Smooth muscle cell of the coronary artery (primary cell): ENCODE measurements around the gene TBX6. TPM values are rescaled to one million over a fixed set of nuclear protein-coding genes. Genes with fewer than 3 reads are reported as not detected.

Experiments used
- total RNA-seq: library from RNA; depleted of rRNA; stranded (reverse); fragments of >200 nt; gene quantifications from 2 replicates; pipeline ENCODE4 v1.2.3, GENCODE V29; 2014; ENCODE audit warnings: low replicate concordance

The TBX6 gene
- under 0.01 and 0.12 TPM in 2 replicates for total RNA-seq

DNA sequence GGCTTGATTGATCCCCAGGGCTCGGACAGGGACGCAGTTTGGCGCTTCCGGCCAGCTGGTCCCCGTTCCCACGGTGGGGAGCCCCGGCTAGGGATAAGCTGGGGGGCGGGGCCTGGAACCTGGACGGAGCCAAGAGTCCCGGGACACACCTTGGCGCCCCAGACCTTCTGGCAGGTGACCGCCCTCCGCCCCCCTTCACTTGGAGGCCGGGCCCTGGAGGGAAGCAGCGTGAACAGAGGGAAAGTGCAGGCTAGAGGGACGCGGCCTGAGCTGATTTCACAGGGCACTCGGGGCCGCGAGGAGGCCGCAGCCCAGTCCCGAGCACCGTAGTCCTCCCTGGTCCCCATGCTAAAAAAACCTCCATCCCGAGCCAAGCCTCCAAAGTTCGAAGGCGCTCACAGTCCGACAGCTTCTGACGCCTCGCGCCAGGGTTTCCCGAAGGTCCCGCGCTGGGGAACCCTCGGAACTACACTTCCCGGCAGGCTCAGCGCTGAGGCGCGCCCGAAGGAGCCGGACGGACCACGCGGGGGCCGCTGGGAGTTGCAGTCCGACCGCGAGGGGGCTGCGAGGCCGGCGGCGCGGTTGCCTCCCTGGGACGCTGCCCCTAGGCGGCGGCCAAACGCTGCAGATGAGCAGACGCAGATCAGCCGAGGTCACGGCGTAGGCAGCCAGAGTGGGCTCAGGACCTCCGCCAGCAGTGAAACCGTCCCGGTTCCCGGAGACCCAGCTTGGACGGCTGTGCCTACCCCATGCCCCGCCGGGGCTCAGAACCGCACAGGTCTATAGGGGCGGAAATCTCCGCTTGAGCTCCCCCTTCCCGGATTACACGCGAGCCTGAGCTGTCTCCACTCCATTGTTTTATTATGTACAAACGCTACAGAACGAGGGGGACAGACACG is at the start of gene TBX6:
TSS of gene TBX6 (minus strand) at position 451 of the 899 bp plus-strand sequence. CDS start 731 bp downstream, outside the sequence.

GRCh38 chr16:30113031-30113710 is 21.4 kb upstream of the TBX6 start, which contains the start of gene GDPD3:
TSS of gene GDPD3 (minus strand) at chr16:30113537. CDS start at chr16:30113478, 59 bp downstream.

GRCh38 chr16:30096105-30096861 is 4.6 kb upstream of the TBX6 start, which contains the start of gene YPEL3:
TSS of gene YPEL3 (minus strand) at chr16:30096213. CDS start at chr16:30095482, 731 bp downstream.

DNA sequence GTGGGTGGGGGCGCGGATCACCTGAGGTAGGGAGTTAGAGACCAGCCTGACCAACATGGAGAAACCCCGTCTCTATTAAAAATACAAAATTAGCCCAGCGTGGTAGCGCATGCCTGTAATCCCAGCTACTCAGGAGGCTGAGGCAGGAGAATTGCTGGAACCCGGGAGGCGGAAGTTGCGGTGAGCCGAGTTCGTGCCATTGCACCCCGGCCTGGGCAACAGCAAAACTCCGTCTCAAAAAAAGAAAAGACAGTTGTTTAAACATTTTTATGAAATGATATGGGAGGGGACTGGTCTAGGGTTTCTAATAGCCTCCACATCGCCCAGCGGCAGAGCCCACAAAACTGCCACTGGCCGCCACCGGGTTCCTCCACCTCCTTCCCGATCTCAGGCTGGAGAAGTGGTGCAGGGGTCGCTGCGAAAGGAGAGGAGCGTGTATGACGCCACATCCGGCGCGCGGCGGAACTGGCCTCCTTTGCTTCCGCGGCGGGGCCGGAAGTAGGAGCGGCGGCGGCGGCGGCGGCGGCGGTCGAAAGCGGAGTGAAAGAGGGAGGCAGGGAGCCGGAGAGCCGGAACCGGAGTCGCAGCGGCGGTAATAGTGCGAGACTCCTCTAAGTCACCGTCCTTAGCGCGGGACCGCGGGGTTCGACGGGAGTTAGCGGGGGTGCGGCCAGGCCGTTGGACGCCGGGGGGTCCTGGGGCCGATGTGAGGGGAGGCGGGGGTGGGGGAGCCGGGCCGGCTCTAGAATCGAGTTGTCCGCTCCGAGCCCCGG is 16.0 kb downstream of the TBX6 start, which contains the start of gene PPP4C:
TSS of gene PPP4C (plus strand) at position 492 of the 773 bp plus-strand sequence. CDS start 384 bp downstream, outside the sequence.

DNA sequence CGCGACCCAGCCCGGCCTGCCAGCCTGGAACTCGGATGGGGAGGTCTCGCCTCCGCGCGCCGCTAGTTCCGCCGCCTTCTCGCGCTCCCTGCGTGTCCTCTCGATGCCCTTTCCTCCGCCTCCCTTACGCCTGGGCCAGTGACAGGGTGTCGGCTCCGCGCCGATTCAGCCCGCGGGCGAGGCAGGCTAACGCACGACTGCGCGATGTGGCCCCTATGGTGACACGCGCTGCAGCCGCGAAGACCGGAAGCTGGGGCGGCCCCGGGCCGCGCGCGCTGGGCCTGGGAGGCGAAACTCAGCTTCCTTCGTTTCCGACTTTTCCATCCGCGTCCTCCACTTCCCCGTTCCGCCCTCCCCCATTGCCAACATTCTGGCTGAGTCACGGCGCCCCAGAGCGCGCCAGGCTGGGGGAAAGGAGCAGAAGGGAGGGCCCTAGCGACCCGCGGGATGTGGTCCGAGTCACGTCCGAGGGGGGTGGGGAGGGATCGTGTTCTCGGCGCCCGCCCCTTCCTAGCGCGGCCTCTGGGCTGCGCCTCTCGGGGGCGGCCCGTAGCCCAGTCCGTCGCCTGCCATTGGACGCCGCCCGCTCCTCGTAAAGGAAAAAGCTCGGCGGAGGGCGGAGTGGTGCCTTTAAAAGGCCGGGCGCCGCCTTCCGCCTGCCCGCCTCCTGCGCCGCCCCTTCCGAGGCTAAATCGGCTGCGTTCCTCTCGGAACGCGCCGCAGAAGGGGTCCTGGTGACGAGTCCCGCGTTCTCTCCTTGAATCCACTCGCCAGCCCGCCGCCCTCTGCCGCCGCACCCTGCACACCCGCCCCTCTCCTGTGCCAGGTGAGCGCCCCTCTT is 26.4 kb downstream of the TBX6 start, which contains the start of gene ALDOA:
TSS of gene ALDOA (plus strand) at position 659 of the 841 bp plus-strand sequence. CDS start 1,138 bp downstream, outside the sequence.

Other genes starting within 250 kb of the TBX6 start
- 65.0 and 80.7 TPM in 2 replicates for gene CDIPT, start 228.7 kb downstream of the TBX6 start, total RNA-seq
- gene SEZ6L2, start 192.4 kb downstream of the TBX6 start, total RNA-seq = 2.3 and 6.6 TPM in 2 replicates
- gene ASPHD1, start 191.4 kb downstream of the TBX6 start, total RNA-seq = 3.4 and 13.5 TPM in 2 replicates
- 4.9 and 5.7 TPM in 2 replicates for gene KCTD13, start 165.7 kb downstream of the TBX6 start, total RNA-seq
- 47.5 and 77.3 TPM in 2 replicates for gene TMEM219, start 129.8 kb downstream of the TBX6 start, total RNA-seq
- 36.0 and 45.1 TPM in 2 replicates for gene TAOK2, start 118.1 kb downstream of the TBX6 start, total RNA-seq
- gene HIRIP3, start 96.3 kb downstream of the TBX6 start, total RNA-seq = 5.9 and 6.8 TPM in 2 replicates
- gene INO80E, start 95.7 kb downstream of the TBX6 start, total RNA-seq = 11.5 and 13.8 TPM in 2 replicates
- gene DOC2A, start 80.9 kb downstream of the TBX6 start, total RNA-seq = 0.08 and 0.23 TPM in 2 replicates
- gene C16orf92, start 68.7 kb downstream of the TBX6 start, total RNA-seq = not detected in 2 replicates
- gene TLCD3B, start 60.7 kb downstream of the TBX6 start, total RNA-seq = not detected in 2 replicates
- 454 and 683 TPM in 2 replicates for gene ALDOA, start 26.2 kb downstream of the TBX6 start, total RNA-seq
- 243 and 256 TPM in 2 replicates for gene PPP4C, start 15.9 kb downstream of the TBX6 start, total RNA-seq
- gene YPEL3, start 4.3 kb upstream of the TBX6 start, total RNA-seq = 8.1 and 11.5 TPM in 2 replicates
- 0.60 and 4.4 TPM in 2 replicates for gene GDPD3, start 21.6 kb upstream of the TBX6 start, total RNA-seq
- gene MAPK3, start 31.3 kb upstream of the TBX6 start, total RNA-seq = 27.1 and 40.4 TPM in 2 replicates
- gene CORO1A, start 91.7 kb upstream of the TBX6 start, total RNA-seq = 0.47 and 1.9 TPM in 2 replicates
- gene BOLA2B, start 101.7 kb upstream of the TBX6 start, total RNA-seq = 23.3 and 43.5 TPM in 2 replicates
- 6.2 and 39.7 TPM in 2 replicates for gene SLX1A, start 102.0 kb upstream of the TBX6 start, total RNA-seq
- 1.2 and 1.4 TPM in 2 replicates for gene SULT1A3, start 107.3 kb upstream of the TBX6 start, total RNA-seq
- gene NPIPB13, start 156.6 kb upstream of the TBX6 start, total RNA-seq = 0.68 and 1.5 TPM in 2 replicates